Activated T-cell treated with anti-CD3 and anti-CD28 coated beads, Interleukin-2, amount 50 U/mL, for 4 hours (primary cell): ENCODE results near the gene CABP2. TPM values are rescaled to one million over a fixed set of nuclear protein-coding genes. Genes with fewer than 3 reads are reported as not detected.
"Not testable (repeated sequence)": the region's sequence is repeated elsewhere in the genome, so short reads cannot be mapped to it uniquely, and the experiment has no call there.

ENCODE experiments used
- ATAC-seq, 2 donors: fragments of 200-7000 bp; cut with Tn5 transposase; one replicate each; pipeline ENCODE4 v1.10.0; 2021
- DNase-seq: peaks from one replicate; pipeline ENCODE4 v3.0.0-alpha.2; 2020
- H3K27me3 Mint-ChIP-seq: one replicate; pipeline ENCODE4 v1.8.0; 2021; ENCODE audit warnings: low read depth, mixed read lengths
- H3K36me3 Mint-ChIP-seq: one replicate; pipeline ENCODE4 v1.8.0; 2022; ENCODE audit warnings: mixed read lengths; ENCODE audit not compliant: insufficient read depth
- H3K4me1 Mint-ChIP-seq: one replicate; pipeline ENCODE4 v1.8.0; 2021; ENCODE audit warnings: low read depth, mixed read lengths
- H3K4me3 Mint-ChIP-seq: one replicate; pipeline ENCODE4 v1.8.0; 2021; ENCODE audit warnings: mild to moderate bottlenecking, moderate library complexity, mixed read lengths
- H3K9me3 Mint-ChIP-seq: one replicate; pipeline ENCODE4 v1.8.0; 2021; ENCODE audit warnings: mixed read lengths
- total RNA-seq, 3 donors: library from RNA; stranded (reverse); gene quantifications; one replicate each; pipeline ENCODE4 v1.2.1, GENCODE V29; 2021

Gene CABP2
- total RNA-seq, 3 donors from 2014 or later, result not detected

DNA sequence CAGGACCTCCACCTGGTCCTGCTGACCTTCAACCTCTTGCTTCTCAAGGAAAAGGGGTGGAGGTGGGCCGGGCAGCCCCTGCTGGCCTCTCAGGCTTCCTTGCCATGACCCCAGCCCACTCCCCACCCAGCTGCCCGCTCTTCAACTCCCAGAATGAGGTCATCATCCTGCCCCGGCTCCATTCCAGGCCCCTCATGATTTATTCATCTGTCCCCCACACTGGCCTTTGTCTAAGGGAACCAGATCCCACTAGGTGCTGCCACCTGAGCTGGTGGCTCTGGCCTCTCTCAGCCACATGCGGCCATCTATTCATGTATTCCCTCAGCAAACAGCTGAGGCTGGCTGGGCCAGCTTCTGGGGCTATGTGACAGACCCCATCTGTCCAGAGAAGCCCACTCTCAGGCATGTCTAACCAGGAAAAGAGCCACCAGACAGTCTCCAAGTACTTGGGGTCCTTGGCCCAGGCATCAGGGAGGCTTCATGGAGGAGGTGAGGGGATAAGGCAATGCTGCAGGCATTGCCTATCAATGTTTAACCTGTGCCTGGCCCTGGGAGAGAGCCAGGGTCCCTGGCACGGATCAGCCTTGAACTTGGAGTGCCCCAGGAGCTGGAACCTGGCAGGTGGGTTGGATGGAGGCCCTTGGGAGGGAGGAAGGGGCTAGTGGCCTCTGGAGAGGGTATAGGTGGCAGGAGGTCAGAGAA, 2.2 kb upstream of the CABP2 start:
- Mint-ChIP-seq H3K9me3 (no peaks in the 10 kb centered on the region), H3K4me3 (no peak overlapping the region), H3K27me3 (peaks cover 3% of the 10 kb centered on the region), H3K4me1 (no peaks in the 10 kb centered on the region), H3K36me3 (no peaks in the 10 kb centered on the region)
- DNase-seq (no peak), ATAC-seq (no peak)

DNA sequence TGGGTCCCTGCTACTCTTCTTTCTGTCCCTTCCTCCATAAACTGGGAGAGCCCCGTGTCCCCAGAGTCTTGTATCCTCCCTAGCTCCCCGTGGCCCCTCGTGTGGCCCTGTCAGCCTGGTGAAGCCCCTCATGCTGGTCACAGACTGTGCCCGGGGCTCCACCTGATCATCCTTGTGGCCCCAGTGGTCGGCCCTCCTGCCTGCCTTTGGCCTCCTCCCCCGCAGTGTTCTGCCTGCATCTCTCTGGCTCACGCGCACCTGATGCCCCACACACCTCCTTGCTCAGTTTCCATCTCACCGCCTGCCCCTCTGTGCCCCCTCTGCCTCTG, 1.2 kb upstream of the CABP2 start:
- Mint-ChIP-seq H3K4me3 (no peak overlapping the region), H3K9me3 (no peaks in the 10 kb centered on the region), H3K36me3 (no peaks in the 10 kb centered on the region), H3K4me1 (no peaks in the 10 kb centered on the region), H3K27me3 (peaks cover 3% of the 10 kb centered on the region)
- DNase-seq (no peak), ATAC-seq (no peak)

DNA sequence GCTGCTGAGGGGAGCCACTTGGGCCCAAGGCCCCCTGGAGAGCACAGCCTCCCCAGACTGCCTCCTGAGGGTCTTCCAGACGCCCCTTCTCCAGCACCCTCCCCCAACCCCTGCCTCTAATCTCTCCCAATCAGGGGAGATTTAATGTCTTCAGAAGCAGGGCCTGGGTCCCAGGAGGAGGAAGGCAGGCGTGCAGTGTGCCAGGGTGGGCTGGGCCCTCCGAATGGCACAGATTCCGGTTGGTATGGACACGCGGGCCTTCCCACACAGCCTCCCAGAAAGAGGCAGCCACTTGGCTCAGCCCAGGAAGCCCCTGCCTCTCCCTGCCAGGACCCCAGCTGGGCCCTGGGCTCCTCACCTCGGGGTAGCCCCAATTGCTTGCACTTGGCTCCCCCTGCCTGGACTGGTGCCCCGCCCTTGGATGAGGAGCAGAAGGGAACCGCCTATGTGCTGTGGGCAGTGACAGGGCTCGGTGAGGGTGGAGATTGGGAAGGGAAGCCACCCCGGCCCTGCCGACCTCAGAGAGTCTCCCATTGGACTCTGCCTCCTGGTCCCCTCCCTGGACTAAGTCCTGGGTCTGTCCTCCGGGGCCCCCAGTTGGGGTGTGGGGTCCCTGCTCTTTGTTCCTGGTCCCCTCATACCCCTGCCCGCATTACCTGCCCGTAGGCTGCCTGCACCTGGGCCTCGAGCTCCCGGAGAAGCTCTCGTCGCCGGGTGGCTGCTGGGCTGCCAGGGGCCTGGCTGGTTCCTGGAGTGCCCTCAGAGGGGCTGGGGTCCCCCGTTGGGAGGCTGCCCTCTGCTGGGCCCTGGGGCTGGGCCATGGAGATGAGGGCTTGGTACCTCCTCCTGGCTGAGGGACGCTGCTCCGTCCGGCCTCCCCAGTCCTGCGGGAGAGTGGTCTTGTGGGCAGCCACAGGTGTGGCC, 572 bp upstream of the CABP2 start:
- Mint-ChIP-seq H3K36me3 (no peaks in the 10 kb centered on the region), H3K27me3 (no peaks in the 10 kb centered on the region), H3K4me1 (no peaks in the 10 kb centered on the region), H3K4me3 (no peak overlapping the region), H3K9me3 (no peaks in the 10 kb centered on the region)
- ATAC-seq, result no peak
- DNase-seq, result no peak

DNA sequence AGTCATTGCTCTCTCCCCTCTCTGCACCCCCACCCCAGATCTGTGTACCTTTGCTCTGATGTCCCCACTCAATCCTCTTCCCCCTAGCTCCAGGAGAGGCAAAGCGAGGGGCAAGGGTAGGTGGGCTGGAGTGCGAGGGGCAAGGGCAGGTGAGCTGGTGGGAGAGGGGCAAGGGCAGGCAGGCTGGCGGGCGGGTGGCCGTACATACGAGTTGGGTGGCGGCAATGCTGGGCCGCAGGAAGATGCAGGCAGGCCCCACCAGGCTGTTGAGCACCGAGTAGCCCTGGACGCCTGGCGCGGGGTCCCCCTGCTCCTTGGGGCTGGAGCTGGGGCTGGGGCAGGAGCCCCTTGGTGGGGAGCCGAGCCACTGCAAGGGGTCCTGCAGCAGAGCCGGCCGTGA, 908 bp downstream of the CABP2 start:
- ATAC-seq (no peak), DNase-seq (no peak)
- Mint-ChIP-seq H3K27me3 (no peaks in the 10 kb centered on the region), H3K4me3 (no peak overlapping the region), H3K4me1 (no peaks in the 10 kb centered on the region), H3K36me3 (no peaks in the 10 kb centered on the region), H3K9me3 (no peaks in the 10 kb centered on the region)

DNA sequence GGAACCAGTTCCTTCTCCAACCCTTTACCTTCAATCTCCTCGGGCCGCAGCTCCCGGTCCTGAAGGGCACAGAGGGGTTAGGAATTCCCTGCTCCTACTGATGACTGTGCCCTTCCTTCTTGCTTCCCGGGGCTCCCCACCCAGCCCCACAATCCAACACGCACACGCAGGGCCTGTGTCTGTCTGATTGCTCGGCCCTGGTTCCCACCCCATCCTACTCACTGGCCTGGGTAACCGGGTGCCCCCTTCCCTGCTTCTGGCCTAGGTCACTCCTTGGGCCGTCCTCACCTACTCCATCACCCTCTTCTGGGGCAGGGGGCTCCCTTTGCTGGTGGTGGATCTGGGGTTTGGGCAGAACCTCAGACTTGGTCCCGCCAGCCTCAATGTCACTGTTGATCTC, 1.3 kb downstream of the CABP2 start:
- H3K4me1 Mint-ChIP-seq, result no peaks in the 10 kb centered on the region
- no peaks in the 10 kb centered on the region for H3K9me3 Mint-ChIP-seq
- ATAC-seq, result no peak

DNA sequence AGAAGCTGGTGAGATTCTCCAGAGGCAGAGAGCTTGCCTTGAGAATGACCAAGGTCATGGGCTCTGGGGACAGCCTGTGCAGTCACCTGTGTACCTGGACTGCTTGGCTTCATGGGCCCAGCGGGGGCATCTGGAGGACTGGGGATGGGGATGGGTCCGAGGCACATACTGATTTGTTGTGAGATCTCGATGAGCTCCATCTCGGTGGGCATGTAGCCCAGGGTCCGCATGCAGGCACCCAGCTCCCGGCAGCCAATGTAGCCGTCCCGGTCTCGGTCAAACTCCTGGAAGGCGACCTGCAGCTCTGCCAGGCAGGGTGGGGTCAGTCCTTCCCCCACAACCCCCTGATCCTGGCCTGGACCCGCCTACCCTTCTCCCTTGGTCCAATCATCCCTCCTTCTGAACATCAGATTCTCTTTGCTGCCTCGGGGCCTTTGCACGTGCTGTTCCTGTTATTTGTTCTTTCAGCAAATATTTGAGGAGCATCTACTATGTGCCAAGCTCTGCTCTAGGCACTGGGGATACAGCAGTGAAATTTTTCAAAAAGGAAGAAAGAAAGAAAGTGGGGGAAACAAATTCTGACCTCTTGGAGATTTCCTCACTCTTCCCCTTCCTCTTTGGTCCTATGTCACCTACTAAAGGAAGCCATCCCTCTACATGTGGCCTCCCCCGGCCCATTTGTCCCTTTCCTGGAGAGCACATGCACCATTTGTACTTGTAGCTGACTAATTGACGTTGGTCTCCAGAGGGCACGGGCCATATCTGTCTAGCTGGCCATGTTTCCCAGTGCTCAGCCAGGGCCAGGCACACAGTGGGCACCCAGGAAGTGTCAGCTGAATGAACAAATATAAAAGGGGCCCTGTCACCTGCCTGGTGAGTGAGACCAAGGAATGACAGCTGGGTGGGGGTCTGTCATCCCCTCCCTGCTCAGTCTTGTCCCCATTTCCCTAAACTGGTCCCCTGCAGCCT, 2.1 kb downstream of the CABP2 start:
- Mint-ChIP-seq H3K4me1 (no peaks in the 10 kb centered on the region), H3K36me3 (no peaks in the 10 kb centered on the region), H3K4me3 (no peak overlapping the region), H3K27me3 (no peaks in the 10 kb centered on the region), H3K9me3 (no peaks in the 10 kb centered on the region)
- ATAC-seq (no peak), DNase-seq (no peak)

More for the DNA sequence above, 1.3 kb downstream of the CABP2 start:
- no peak for DNase-seq
- Mint-ChIP-seq H3K4me3 (no peak overlapping the region), H3K27me3 (no peaks in the 10 kb centered on the region), H3K36me3 (no peaks in the 10 kb centered on the region)

DNA sequence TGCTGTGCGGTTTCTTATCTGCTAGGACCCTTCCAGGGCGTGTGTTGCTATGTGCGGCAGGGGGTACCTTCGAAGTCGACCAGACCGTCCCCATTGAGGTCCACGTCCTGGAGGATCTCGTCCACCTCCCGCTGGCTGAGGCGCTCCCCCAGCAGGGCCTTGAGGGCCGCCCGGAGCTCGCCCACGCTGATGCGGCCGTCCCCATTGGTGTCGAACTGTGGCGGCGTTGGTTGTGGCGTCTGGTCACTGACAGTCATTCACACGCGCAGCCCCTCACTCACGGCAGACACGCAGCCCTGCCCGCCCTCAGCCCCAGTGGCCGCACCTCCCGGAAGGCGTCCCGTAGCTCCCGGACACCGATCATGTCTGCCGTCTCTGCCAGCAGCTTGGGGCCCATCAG, 3.5 kb downstream of the CABP2 start:
- H3K36me3 Mint-ChIP-seq, result no peaks in the 10 kb centered on the region
- DNase-seq (no peak), ATAC-seq (no peak)
- no peaks in the 10 kb centered on the region for H3K9me3 Mint-ChIP-seq
- no peak overlapping the region for H3K4me3 Mint-ChIP-seq
- no peaks in the 10 kb centered on the region for H3K4me1 Mint-ChIP-seq
- peaks cover 4% of the 10 kb centered on the region for H3K27me3 Mint-ChIP-seq

DNA sequence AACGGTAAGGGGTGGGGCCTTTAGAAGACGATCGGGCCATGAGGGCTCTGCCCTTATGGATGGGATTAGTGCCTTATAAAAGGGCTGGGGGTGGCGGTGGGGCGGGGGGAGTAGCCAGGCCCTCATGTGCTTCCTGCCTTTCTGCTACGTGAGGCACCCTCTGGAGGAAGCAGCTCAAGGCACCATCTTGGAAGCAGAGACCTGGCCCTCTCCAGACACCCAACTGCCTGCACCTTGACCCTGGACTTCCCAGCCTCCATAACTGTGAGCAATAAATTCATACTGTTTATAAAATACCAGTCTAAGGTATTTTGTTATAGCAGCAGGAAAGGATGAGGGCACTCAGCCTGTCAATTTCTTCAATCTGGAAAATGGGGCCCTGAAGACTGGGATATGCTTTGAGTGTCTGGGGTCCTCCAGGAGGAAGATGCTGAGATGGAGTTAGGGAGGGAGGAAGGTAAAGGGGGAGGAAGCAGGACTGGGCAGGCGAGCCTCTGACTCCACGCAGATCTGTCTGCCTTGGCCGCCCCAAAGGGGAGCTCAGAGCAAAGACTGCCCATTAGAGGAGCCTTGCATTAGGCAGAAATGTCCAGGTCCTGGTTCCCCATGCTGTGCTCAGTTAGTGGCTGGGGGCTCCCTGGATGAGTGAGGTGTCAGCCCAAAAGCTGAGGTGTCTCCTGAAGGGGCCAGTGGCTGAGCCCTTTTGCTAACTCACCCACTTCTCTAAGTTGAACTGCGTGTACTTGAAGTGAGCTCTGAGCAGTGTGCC, 5.3 kb downstream of the CABP2 start:
- no peak for ATAC-seq
- no peak for DNase-seq
- H3K27me3 Mint-ChIP-seq, result peaks cover 8% of the 10 kb centered on the region
- no peak overlapping the region for H3K4me3 Mint-ChIP-seq
- H3K9me3 Mint-ChIP-seq, result no peaks in the 10 kb centered on the region
- H3K4me1 Mint-ChIP-seq, result no peaks in the 10 kb centered on the region
- H3K36me3 Mint-ChIP-seq, result no peaks in the 10 kb centered on the region

DNA sequence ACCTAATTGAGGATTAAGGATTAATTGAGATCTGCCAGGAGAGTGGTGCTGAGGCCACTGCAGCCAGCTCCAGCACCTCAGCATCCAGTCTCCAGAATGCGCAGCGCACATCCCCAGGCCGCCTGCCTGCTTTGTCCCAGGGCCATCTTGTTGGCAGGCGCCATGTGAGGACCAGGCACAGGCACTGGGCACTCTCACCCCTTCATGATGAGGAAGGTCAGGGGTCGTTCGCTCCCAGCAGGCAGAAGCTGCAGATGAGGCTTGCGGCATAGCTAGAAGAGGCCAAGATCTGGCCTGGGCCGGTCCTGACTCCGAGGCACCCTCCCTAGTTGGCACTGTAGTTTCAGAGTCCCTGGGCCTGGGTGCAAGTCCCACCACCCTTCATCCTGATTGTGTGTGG, 6.4 kb downstream of the CABP2 start:
- DNase-seq, result no peak
- H3K36me3 Mint-ChIP-seq, result no peaks in the 10 kb centered on the region

DNA sequence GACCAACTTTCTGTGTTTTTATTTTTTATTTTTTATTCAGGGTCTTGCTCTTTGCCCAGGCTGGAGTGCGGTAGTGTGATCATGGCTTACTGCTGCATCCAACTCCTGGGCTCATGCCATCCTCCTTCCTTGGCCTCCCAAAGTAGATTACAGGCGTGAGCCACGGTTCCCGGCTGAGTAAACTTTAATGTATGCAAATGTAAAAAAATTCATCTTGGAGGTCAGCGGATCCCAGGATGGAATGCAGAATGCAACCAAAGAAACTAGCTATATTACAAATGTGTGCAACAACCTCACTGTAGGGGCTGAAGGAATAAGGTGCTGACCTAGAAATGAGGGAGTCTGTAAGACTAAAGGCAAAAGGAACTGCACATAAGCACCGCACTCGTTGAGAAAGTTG, 9.1 kb downstream of the CABP2 start:
- Mint-ChIP-seq H3K9me3 (no peaks in the 10 kb centered on the region), H3K36me3 (no peaks in the 10 kb centered on the region), H3K27me3 (peaks cover 15% of the 10 kb centered on the region), H3K4me1 (peaks cover 4% of the 10 kb centered on the region), H3K4me3 (no peak overlapping the region)
- DNase-seq (no peak), ATAC-seq (no peak)

More for the DNA sequence above, 6.4 kb downstream of the CABP2 start:
- no peaks in the 10 kb centered on the region for H3K4me1 Mint-ChIP-seq
- ATAC-seq, result no peak
- peaks cover 8% of the 10 kb centered on the region for H3K27me3 Mint-ChIP-seq
- H3K4me3 Mint-ChIP-seq, result no peak overlapping the region
- H3K9me3 Mint-ChIP-seq, result no peaks in the 10 kb centered on the region

DNA sequence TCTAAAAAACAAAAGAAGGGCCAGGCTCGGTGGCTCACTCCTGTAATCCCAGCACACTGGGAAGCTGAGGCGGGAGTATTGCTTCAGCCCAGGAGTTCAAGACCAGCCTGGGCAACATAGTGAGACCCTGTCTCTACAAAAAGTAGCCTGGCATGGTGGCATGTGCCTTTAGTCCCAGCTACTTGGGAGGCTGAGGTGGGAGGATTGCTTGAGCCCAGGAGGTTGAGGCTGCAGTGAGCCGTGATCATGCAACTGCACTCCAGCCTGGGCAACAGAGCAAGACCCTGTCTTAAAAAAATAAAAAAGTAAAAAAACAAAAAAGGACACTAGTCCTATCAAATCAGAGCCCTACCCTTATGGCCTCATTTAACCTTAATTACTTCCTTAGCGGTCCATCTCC, 11.7 kb downstream of the CABP2 start:
- H3K9me3 Mint-ChIP-seq, ATAC-seq, DNase-seq, H3K4me3 Mint-ChIP-seq, H3K36me3 Mint-ChIP-seq: not testable (repeated sequence)
- Mint-ChIP-seq H3K27me3 (peaks cover 15% of the 10 kb centered on the region), H3K4me1 (peaks cover 17% of the 10 kb centered on the region)

DNA sequence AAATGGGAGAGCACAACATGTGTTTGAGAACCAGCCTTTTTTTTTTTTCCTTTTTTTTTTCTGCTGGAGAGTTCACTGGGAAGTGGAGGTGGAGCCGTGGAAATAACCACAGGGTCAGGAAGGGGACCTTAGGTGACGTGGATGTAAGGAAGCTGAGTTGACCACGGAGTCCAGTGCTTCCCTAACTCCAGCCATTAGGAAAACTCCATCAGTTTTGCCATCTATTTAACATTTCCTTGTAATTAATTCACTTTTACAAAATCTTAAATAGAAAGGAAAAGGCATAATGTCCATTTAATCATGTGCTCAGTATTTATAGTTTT, 13.3 kb downstream of the CABP2 start:
- H3K9me3 Mint-ChIP-seq, result no peaks in the 10 kb centered on the region
- peaks cover 11% of the 10 kb centered on the region for H3K27me3 Mint-ChIP-seq
- DNase-seq, result no peak
- peaks cover 29% of the 10 kb centered on the region for H3K4me1 Mint-ChIP-seq
- H3K4me3 Mint-ChIP-seq, result no peak overlapping the region
- no peak for ATAC-seq
- H3K36me3 Mint-ChIP-seq, result no peaks in the 10 kb centered on the region

DNA sequence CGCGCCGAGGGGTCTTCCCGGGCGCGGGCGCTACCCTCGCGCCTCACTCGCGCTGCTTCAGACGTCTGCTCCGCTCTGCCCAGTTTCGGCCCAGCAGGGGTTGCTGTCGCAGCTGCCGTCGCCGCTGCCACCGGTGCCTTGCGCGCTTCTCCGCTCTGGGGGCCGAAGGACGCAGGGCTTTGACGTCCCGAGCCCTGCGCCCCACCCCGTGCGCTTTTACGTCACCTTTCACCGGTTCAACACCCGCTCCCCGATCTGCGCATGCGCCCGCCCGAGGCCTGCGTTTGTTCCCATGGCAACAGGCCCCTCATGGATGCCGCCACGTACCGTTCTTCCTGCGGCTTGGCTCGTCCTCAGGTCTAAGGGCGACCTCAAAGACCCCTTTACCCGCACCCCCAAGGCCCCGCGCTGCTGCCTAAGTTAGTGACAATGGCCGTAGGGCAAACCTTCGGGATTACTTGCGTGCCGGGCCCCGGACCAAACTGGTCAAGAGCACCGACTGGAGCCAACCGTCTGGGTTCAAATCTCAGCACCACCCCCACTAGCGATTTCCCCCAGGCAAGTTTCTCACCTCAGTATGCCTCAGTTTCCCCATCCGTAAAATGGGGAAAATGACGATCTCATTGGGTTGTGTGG, 14.6 kb downstream of the CABP2 start:
- H3K4me1 Mint-ChIP-seq, result peaks cover 30% of the 10 kb centered on the region
- peak; percentile 99 for DNase-seq
- H3K4me3 Mint-ChIP-seq, result peak overlapping the region; percentile 87
- peak; percentile 42 to 44 for ATAC-seq
- no peaks in the 10 kb centered on the region for H3K9me3 Mint-ChIP-seq
- H3K36me3 Mint-ChIP-seq, result no peaks in the 10 kb centered on the region
- peaks cover 9% of the 10 kb centered on the region for H3K27me3 Mint-ChIP-seq
